Mucosa of gallbladder (tissue), 1 donor: Measurements from ENCODE around the gene C1orf94. TPM values are rescaled to one million over a fixed set of nuclear protein-coding genes. Genes with fewer than 3 reads are reported as not detected.

Source experiments
- DNase-seq: peaks from one replicate; pipeline ENCODE4 v3.0.0-alpha.2; 2020; ENCODE audit warnings: low spot score
- total RNA-seq: library from RNA; stranded (reverse); gene quantifications from one replicate; pipeline ENCODE4 v1.2.1, GENCODE V29; 2021
- donor health status: DM: no; HTN: no; CAD: no.

C1orf94 gene, protein sequence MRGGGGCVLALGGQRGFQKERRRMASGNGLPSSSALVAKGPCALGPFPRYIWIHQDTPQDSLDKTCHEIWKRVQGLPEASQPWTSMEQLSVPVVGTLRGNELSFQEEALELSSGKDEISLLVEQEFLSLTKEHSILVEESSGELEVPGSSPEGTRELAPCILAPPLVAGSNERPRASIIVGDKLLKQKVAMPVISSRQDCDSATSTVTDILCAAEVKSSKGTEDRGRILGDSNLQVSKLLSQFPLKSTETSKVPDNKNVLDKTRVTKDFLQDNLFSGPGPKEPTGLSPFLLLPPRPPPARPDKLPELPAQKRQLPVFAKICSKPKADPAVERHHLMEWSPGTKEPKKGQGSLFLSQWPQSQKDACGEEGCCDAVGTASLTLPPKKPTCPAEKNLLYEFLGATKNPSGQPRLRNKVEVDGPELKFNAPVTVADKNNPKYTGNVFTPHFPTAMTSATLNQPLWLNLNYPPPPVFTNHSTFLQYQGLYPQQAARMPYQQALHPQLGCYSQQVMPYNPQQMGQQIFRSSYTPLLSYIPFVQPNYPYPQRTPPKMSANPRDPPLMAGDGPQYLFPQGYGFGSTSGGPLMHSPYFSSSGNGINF
- total RNA-seq = not detected

DNA sequence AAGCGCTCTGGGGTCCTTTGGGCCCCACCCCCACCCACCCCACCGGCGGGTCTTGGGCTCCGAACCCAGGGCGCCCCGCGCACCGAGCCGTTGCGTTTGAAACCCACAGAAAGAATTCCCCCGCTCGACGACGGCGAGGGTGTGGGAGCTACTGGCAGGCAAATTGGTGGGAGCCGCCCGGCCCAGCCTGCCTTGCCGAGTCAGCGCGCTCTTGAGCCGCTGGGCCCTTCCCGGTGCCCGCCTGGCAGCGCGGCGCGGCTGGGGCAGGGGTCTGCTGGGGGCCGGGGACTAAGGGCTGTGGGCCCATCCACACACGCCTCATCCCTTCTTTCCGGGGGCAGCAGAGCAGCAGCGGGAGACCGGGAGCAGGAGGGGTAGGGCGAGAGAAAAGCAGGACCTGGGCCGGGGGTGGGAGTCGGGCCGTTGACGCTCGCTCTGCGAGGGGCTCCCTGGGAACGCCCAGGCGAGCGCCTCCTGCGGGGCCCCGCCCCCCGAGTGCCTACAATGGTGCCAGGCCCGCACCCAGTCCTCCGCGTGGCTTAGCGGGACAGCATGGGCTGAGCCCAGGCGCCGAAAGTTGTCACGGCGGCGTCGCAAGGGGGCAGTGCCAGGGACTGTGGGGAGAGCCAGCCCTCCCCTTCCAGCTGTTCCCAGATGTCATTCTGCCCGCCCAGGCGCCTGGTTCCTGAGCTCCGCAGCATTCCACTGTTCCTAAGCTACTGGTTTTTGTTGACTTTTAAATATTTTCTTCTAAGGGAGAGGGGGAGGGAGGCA, at the start of gene C1orf94:
C1orf94 (plus strand) TSS at position 78 of the 774 bp plus-strand sequence. CDS start 883 bp downstream, outside the sequence.
- no peak for DNase-seq

DNA sequence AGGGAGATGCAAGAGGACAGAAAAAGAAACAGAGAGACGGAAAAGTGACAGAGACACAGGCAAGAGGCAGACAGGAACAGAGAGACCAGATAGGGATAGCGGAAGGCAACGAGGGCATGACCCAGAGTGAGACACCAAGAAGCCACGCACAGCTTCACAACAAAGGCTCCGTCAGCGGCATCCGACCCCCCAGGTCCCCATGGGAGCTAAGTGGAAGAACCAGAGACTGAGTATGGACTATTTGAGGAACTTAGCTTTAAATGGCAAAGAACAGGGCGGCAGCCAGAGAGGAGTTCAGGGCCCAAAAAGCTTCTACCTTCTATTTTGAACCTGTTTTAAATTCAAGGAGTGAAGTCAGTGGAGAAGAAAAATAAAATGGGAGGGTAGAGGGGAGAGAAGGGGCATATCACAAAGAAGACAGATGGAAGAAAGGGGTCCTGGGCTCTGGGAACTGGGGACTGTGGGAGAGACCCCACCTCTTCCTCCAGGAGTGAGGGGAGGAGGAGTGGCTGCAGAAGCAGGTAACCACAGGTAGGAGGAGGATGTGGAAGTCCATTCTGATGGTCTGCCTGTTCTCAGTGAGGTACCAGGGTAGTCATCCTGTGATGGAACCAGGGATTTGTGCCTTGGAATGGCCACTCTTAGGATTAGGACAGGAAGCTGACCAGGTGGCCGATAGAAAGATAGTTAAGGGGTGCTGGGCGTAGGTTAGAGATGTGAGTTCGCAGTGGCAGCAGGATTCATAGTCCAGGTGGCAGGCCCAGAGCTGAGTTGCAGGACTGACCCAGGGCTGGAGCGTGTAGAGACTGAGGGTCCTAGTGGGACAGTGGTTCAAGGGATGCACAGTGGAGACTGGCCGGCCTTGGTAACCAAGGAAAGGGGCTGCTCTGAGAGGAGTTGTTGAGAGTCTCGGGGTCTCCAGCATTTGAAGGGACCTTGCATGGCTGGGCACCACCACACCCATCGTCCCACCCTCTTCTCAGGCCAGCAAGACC, 49.4 kb upstream of the C1orf94 start:
- DNase-seq = no peak

DNA sequence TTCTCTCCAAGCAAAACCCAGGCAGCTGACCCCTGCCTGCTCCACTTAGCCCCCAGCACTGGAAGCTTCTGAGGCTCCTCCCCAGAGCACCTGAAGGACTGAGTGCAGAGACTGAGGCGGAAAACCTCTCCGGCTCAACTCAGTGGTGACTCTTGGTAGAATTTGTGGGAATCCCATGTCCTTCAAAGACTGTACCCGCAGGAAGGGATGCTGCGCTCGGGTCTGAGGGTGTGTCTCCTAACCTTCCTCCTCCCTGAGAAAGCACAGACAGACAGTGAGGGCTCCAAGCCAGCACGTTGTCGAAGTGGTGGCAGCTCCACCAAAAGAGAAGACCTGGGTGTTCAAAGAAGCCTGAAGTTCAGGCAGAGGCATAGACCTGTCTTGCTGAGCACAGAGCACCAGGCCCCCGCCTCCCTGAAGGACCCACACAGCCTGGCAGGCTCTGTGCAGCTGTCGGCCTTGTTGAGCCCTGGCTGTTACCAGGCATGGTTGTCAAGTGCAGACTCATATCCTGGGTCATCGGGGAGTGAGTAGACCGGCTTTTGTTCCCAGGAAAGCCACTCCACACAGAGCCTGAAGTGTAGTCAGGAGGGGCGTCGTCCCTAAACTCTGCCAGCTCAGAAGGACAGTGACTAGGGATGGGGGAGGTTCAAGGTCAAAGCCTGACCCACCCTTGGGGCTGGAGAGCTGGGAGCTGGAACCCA, 48.4 kb upstream of the C1orf94 start:
- DNase-seq = no peak

DNA sequence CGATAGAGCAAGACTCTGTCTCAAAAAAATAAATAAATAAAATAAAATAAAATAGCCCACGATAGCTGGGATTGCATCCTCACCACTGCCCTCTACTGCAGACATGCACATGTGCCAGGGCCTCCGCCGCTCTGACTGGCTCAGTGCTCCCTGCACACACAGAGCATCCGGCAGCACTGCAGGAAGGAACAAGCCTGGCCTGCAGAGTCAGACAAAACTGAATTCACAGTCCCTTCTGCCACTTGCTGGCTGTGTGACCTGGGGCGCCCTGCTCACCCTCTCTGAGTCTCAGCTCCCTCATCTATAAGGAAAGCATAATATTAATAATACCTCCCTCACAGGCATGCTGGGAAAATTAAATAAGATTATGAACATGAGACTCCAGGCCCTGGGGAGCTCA, 47.1 kb upstream of the C1orf94 start:
- no peak for DNase-seq

DNA sequence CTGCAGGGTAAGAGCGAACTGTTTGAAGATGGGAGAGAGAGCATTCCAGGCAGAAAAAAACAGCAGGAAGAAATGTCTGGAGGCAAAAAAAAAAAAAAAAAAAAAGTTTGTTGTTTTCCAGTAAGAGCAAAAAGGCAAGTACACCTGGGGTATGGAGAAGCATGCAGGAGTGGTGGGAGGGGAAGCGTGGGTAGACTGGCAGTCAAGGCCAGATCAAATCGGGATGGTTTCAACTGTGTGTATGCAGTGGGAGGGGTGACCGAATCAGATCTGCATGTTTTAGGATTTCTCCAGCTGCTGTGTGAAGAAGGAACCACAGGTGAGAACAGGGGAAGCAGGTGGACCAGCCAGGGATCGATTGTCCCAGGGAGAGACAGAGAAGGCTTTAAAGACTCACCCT, 46.4 kb upstream of the C1orf94 start:
- DNase-seq = no peak

DNA sequence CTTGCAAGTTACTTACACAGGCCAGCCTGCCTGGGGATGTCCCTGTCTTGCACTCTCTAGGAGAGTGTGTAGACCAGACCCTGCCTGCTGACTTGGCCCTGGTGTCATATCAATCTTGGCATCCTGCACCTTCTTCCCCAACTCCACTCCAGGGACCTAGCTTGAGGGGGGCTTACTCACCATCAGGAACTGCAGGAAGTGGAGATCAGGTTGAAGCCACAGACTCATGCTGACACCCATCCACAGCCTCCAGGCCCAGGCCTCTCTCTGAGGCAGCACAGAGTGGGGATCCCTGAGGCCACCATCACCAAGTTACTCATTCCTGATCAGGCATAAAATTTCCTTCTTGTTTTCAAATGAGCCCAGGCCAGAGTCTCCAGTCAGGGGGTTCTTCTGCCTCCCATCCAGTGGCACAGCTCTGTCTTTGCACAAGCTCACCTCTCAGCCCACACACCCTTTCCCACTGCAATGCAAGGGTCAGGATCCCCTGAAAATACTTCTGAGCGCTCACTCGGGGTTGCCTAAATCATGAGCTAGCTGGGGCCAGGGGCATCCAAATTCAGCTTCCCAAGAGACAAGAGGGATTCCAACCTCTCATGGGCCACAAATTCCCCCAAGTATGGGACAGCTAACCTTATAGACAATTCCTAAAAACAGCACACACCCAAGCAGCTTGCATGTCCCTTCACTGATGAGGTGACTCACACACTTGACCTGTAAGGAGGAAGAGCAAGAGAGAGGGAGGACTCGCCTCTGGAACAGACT, 45.1 kb upstream of the C1orf94 start:
- no peak for DNase-seq

DNA sequence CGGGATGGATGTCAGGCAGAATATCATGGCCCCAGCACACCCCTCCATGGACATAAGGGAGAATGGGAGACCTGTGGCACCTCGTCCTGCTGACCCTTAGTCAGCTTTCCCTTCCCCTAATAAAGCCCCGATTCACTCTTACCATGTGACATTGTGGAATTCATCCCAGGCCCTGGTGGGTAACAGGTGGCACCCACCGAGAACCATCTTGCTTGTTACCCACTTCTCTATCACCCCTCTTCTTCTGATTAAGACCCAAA, 44.6 kb upstream of the C1orf94 start:
- DNase-seq = no peak

DNA sequence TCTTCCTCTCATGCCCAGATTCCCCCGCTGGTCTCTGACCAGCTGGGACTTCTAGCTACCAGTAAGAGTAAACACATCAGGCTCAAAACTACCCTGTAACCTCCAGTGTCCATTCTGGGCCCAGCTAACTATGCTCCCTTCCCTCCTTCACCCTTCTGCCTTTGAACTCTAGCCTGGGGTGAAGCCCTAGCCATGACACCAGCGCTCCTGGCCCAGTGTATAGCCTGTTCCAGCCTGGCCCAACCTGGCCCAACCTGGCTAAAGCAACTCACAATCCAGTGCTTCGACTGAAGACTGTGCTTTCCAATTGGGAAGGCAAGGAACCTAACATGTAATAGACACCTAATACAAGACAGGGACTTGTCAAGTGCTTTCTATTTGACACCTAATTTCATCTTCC, 39.3 kb upstream of the C1orf94 start:
- DNase-seq = no peak

DNA sequence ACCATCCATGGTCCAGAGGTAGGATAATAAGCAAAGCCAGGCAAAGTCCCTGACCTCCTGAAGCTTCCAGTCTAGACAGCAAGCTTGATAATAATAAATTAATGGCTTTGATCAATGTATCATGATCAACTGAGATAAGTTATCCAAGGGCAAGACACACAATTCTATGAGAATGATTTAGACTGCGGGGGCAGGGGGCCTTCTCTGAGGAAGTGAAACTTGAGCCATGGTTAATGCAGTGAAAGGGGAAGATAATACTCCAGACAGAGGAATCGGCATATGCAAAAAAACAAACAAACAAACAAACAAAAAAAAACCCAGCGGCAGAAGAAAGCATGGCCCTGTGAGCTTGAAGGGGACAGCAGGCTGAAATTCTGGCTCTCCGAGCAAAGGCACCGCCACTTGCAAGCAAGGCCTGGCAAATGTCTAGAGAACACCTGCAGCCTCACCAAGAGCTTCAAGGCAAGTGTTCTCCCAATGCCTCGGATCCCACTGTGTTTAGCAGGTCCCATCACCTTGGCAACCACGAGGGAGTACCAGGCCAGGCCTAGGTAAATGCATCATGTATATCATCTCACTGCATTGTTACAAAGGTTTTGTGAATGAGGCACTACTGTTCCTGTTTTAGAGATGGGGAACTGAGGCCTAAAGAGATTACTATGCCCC, 36.6 kb upstream of the C1orf94 start:
- no peak for DNase-seq

DNA sequence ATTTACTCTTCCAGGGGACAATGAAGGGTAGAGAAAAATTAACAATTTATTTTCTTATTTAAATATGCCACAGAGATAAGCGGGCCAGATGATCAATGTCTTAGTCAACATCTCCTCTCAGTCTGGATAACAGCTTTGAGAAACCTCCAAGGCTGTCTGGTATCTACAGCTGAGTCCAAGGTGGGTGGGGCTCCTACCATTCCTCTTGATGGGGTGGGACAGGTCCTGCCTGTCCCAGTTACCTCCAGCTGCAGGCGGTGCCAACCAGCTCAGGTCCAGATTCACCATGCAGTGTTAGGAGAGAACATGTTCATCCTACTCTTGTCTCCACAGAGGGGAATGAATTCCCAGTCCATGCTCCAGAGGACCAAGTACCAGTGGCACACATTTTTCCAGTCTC, 32.7 kb upstream of the C1orf94 start:
- DNase-seq = peak; percentile 86

DNA sequence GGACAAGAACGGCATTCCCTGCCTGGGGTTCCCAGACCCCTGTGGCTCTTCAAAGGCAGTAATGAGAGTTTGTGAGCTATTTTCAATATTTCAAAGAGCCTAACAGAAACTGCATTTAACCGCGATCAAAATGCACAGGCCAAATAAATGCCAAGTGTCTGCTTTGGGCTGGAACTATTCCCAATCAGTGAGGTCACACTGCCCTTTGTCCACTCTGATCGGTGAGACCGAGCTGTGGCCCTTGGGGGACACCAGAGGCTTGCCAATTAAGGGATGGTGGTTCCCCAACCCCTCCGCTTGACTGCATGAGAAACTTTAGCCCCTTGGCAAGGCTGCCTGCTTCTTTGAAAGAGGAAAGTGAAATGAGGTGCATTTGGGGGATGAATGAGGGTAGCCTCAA, 31.9 kb upstream of the C1orf94 start:
- DNase-seq = no peak

DNA sequence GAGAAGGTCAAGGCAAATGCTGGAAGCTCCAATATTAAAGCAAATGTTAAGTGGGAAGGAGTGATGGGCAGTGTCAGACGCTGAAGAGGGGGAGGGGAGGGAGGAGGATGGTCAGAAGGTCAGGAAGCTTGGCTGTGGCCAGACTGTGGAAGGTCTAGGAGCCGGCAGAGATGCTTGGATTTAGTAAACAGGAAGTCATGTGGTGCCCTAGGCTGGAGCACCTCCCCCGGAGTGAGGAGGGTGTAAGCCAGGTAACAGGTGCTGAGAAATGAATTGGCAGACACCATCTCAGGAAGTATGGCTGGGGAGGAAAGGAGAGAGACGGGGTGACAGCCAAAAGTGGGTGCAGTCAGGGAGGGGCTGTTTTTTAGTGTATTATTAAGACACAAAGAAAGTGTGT, 29.4 kb upstream of the C1orf94 start:
- no peak for DNase-seq

DNA sequence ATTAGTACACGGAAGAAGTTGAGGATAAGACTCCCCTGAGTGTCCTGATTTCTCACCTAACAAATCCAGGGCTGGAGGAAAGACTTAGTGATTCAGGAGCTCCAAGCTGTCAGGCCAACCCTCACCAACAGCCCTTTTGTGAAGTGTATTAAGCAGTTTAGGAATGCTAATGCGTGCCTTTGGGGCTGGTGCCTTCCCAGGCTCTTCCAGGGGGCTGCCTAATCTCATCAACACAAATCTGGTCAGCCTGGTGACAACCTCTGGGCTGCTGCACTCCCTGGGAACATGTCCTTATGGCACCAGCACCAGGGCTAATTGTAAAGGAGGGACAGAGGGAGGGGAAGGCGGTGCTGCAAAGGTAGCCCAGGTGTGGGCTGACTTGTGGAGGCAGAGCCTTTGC, 27.2 kb upstream of the C1orf94 start:
- no peak for DNase-seq

DNA sequence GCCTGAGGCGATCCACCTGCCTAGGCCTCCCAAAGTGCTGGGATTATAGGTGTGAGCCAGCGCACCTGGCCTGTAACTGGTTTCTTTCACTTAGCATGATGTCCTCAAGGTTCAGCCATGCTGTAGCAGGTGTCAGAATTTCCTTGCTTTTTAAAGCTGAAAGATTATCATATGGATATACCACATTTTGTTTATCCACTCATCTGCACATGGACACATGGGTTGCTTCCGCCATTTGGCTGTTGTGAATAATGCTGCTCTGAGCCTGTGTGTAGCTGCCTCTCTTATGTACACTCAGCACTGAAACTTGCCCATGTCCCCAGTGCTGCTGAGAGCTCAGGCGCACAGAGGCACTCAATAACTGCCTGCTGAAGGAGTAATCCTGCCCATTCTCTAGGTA, 23.5 kb upstream of the C1orf94 start:
- DNase-seq = no peak

DNA sequence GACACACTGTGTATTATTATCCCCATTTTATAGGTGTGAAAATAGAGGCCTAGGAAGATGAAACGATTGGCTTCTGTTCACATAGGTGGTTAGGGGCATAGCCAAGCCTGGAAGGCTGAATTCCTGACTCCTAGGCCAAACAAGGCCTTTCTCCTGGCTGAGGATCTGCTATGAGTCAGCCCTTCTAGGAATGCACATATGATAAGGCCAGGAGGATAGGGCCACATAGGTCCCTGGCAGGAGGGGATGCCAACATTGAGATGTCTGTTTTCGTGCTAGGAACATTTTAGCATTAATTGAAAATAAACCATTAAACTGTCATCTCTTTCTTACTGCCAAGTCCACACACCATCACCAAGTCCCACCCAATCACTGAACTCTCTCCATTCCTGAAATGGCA, 20.8 kb upstream of the C1orf94 start:
- no peak for DNase-seq

DNA sequence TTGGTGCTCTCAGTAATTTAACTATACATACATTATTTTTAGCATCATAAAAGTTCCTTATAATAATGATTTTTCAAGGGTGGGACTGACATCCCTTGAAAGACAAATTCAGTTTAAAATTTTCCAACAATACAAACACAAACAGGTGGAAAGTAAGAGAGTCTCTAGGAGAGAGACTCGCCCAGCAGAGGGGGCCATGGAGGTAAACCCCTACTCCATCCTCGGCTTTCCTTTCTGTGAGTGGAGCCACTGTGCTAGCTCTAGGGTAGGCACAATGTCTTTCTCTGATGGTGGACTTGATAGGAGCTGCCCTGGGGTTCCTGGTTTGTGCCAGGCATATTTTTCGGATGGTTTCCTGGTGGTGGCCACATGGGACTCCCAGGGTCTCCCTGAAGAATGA, 20.0 kb upstream of the C1orf94 start:
- DNase-seq = no peak

DNA sequence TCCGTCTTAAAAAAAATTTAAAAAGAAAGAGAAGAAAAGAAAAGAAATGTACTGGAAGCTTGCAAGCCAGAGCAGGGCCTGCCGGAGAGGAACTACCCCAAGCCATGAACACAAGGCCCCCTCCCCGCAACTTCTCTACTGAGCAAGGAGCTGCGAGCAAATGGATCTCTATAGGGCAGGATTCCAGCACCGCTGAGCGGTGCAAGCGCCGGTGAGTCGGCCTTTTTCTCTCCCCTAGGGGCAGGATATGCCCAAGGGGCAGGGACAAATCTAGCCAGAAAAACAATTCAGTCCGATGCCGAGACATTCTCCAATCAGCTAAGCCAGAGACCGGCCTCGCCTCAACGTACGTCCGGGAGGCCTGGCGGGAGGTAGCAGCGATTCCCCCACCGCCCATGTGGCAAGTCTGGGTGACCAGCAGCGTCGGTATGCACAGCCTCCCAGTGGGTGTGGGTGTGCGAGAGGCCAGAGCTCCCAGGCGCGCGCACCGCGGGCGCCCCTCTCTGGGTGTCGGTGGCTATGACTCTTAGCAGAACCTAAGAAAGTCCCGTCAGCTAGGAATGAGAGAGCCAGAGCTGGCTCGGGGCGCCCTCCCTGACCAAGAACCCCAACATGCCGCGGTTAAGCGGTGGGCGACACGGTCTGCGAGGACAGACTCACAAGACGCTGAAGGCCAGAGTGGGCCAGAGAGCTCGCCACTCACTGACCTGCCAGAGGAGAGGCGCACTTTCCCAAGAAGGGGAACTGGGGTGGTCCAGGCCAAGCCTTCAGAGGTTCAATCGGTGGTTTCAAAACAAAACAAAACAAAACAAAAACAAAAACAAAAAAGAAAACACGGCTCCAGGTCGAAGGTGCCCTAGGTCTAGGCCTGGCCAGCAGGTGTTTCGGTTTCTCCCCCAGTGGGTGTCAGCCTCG, 13.6 kb upstream of the C1orf94 start:
- DNase-seq = peak; percentile 84

DNA sequence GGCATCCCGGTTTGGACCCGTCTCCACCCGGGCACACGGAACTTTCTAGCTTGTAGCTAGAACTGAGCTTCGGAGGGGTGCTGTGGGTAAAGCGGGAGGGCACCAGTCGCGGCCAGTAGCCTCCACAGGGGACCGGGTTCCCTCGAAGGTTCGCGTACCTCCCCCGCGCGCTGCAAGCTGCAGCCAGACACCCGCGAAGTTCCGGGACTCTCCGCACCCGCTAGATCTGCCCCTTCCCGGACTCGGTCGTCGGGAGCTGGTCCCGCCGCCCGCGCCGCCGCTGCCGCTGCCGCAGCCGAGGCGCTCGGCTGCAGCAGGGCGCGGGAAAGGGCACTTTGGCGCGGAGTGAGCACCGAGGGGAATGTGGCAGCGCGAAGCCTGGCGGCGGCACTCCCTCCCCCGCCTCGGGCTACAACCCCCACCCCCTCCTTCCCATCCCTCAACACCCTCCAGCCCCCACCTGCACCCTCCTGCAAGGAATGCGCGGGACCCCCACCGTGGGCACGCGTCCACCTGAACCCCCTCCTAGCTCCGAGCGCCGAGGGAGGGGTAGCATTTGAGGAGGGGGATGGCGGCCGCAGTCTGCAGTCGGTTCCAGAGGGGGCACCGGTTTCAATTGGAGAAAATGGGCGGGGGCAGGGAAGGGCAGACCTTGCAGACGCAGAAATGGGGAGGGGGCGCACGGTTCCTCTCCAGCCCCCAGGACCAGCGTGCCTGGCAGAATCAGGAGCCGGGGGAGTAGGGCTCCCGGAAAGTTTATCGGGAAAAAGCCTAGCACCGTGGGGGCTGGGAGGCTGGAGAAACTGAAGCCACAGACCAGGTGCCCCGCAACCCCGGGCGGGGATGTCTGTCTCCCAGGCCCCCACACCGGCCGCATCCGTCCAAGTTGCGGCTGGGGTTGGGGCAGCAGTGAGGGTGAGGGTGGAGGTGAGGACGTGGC, 12.6 kb upstream of the C1orf94 start:
- DNase-seq = no peak
